ENCODE data around the gene NDST3.
A peak's percentile ranks its signal among the peaks of the same experiment; 100 is the strongest.
"Not testable (repeated sequence)": the region's sequence is repeated elsewhere in the genome, so short reads cannot be mapped to it uniquely, and the experiment has no call there.

NDST3 gene

GRCh38 chr4:118193421-118193820 lies 159.1 kb downstream of the NDST3 start:
- DNase-seq = no peak

GRCh38 chr4:118206627-118207026 lies 172.3 kb downstream of the NDST3 start:
- DNase-seq = no peak

GRCh38 chr4:118213101-118213500 lies 178.8 kb downstream of the NDST3 start:
- DNase-seq = no peak

- no peak for DNase-seq
These were observed 181.5 kb downstream of the NDST3 start for GRCh38 chr4:118215826-118216225.

- no peak for DNase-seq
These were observed 187.0 kb downstream of the NDST3 start for GRCh38 chr4:118221227-118221800.

GRCh38 chr4:118224243-118224829 lies 190.1 kb downstream of the NDST3 start:
- peak; percentile 3 for DNase-seq

- DNase-seq = no peak
These were observed 191.2 kb downstream of the NDST3 start for GRCh38 chr4:118225511-118225910.

- no peak for DNase-seq
These were observed 192.2 kb downstream of the NDST3 start for GRCh38 chr4:118226311-118227010.

- DNase-seq = no peak
These were observed 201.4 kb downstream of the NDST3 start for GRCh38 chr4:118235566-118236120.

- DNase-seq = no peak
These were observed 203.2 kb downstream of the NDST3 start for GRCh38 chr4:118237531-118237930.

- DNase-seq = no peak
These were observed 215.6 kb downstream of the NDST3 start for GRCh38 chr4:118249890-118250289.

GRCh38 chr4:118254368-118254767 lies 220.1 kb downstream of the NDST3 start:
- no peak for DNase-seq

GRCh38 chr4:118259111-118259510 lies 224.8 kb downstream of the NDST3 start:
- no peak for DNase-seq

GRCh38 chr4:118260309-118260708 lies 226.0 kb downstream of the NDST3 start:
- no peak for DNase-seq

GRCh38 chr4:118264096-118264495 lies 229.8 kb downstream of the NDST3 start:
- no peak for DNase-seq

- no peak for DNase-seq
These were observed 231.2 kb downstream of the NDST3 start for GRCh38 chr4:118265312-118266144.

- not testable (repeated sequence) for DNase-seq
These were observed 231.8 kb downstream of the NDST3 start for GRCh38 chr4:118266145-118266496.

- no peak for DNase-seq
These were observed 234.5 kb downstream of the NDST3 start for GRCh38 chr4:118268780-118269179.

GRCh38 chr4:118270492-118270891 lies 236.2 kb downstream of the NDST3 start:
- no peak for DNase-seq

GRCh38 chr4:118271788-118272187 lies 237.5 kb downstream of the NDST3 start:
- DNase-seq = no peak

- no peak for DNase-seq
These were observed 239.4 kb downstream of the NDST3 start for GRCh38 chr4:118273642-118274041.

- DNase-seq = no peak
These were observed 242.3 kb downstream of the NDST3 start for GRCh38 chr4:118276580-118276979.

- no peak for DNase-seq
These were observed 243.0 kb downstream of the NDST3 start for GRCh38 chr4:118277243-118277642.
